H9 (cell line): ENCODE data around the gene PITRM1. TPM values are rescaled to one million over a fixed set of nuclear protein-coding genes. Genes with fewer than 3 reads are reported as not detected.

Source experiments
- DNase-seq: peaks from one replicate; pipeline ENCODE4 v3.0.0-alpha.2; 2017
- H2AFZ ChIP-seq: one replicate; pipeline ENCODE4 v1.6.1; 2013; ENCODE audit warnings: mild to moderate bottlenecking, low read length, control low read depth, moderate library complexity
- H2AK5ac ChIP-seq: 2 replicates; pipeline ENCODE4 v1.6.1; 2013; ENCODE audit warnings: low read length, control low read depth, mixed read lengths; ENCODE audit not compliant: insufficient read length
- H2BK120ac ChIP-seq: one replicate; pipeline ENCODE4 v1.6.1; 2013; ENCODE audit warnings: low read depth, mild to moderate bottlenecking, low read length, control low read depth, inconsistent platforms; ENCODE audit not compliant: poor library complexity, severe bottlenecking
- H2BK12ac ChIP-seq: 2 replicates; pipeline ENCODE4 v1.6.1; 2013; ENCODE audit warnings: low read length, control low read depth, mixed read lengths, low read depth; ENCODE audit not compliant: insufficient read length
- H2BK15ac ChIP-seq: 2 replicates; pipeline ENCODE4 v1.6.1; 2013; ENCODE audit warnings: low read depth, low read length, control low read depth
- H2BK20ac ChIP-seq: one replicate; pipeline ENCODE4 v1.6.1; 2013; ENCODE audit warnings: low read depth, mild to moderate bottlenecking, low read length, control low read depth, inconsistent platforms; ENCODE audit not compliant: poor library complexity, severe bottlenecking
- H2BK5ac ChIP-seq: 2 replicates; pipeline ENCODE4 v1.6.1; 2013; ENCODE audit warnings: low read length, control low read depth, mixed read lengths; ENCODE audit not compliant: insufficient read length
- H3K14ac ChIP-seq: 2 replicates; pipeline ENCODE4 v1.6.1; 2013; ENCODE audit warnings: low read length, control low read depth; ENCODE audit not compliant: insufficient read depth
- H3K18ac ChIP-seq: 2 replicates; pipeline ENCODE4 v1.6.1; 2013; ENCODE audit warnings: low read depth, mild to moderate bottlenecking, mixed read lengths, low read length, control low read depth; ENCODE audit not compliant: insufficient read length
- H3K23ac ChIP-seq: 2 replicates; pipeline ENCODE4 v1.6.1; 2013; ENCODE audit warnings: low read length, control low read depth, mixed read lengths, low read depth; ENCODE audit not compliant: insufficient read length
- H3K23me2 ChIP-seq: 2 replicates; pipeline ENCODE4 v1.6.1; 2013; ENCODE audit warnings: low read depth, mild to moderate bottlenecking, mixed read lengths, low read length, control low read depth; ENCODE audit not compliant: insufficient read length, poor library complexity, severe bottlenecking
- H3K27ac ChIP-seq: 2 replicates; pipeline ENCODE4 v1.5.1; 2013; ENCODE audit warnings: low read length, control low read depth, mixed read lengths, low read depth; ENCODE audit not compliant: insufficient read length
- H3K27me3 ChIP-seq: 2 replicates; pipeline ENCODE4 v1.6.1; 2013; ENCODE audit warnings: low read length, control low read depth, inconsistent platforms; ENCODE audit not compliant: insufficient read depth
- H3K4ac ChIP-seq: 2 replicates; pipeline ENCODE4 v1.6.1; 2013; ENCODE audit warnings: low read depth, mild to moderate bottlenecking, control low read depth, inconsistent platforms, low read length, moderate library complexity
- H3K4me1 ChIP-seq: 2 replicates; pipeline ENCODE4 v1.6.1; 2013; ENCODE audit warnings: low read length, control low read depth, inconsistent platforms; ENCODE audit not compliant: insufficient read depth
- H3K4me2 ChIP-seq: 2 replicates; pipeline ENCODE4 v1.6.1; 2013; ENCODE audit warnings: low read length, control low read depth, mixed read lengths; ENCODE audit not compliant: insufficient read length, insufficient read depth
- H3K56ac ChIP-seq: 2 replicates; pipeline ENCODE4 v1.6.1; 2013; ENCODE audit warnings: low read depth, mild to moderate bottlenecking, mixed read lengths, low read length, control low read depth; ENCODE audit not compliant: insufficient read length
- H3K79me1 ChIP-seq: 2 replicates; pipeline ENCODE4 v1.6.1; 2013; ENCODE audit warnings: low read depth, mild to moderate bottlenecking, moderate library complexity, low read length, control low read depth, inconsistent platforms; ENCODE audit not compliant: insufficient read depth, poor library complexity, severe bottlenecking
- H3K79me2 ChIP-seq: 2 replicates; pipeline ENCODE4 v1.6.1; 2013; ENCODE audit warnings: low read length, control low read depth, inconsistent platforms; ENCODE audit not compliant: insufficient read depth
- H3K9ac ChIP-seq: 2 replicates; pipeline ENCODE4 v1.6.1; 2013; ENCODE audit warnings: low read length, control low read depth, mixed read lengths; ENCODE audit not compliant: insufficient read length; ENCODE audit errors: extremely low read depth
- H3K9me3 ChIP-seq: one replicate; pipeline ENCODE4 v1.6.1; 2013; ENCODE audit warnings: low read depth, low read length, inconsistent platforms; ENCODE audit not compliant: control insufficient read depth
- H3T11ph ChIP-seq: one replicate; pipeline ENCODE4 v1.6.1; 2013; ENCODE audit warnings: mild to moderate bottlenecking, low read length, control low read depth, inconsistent platforms
- H4K20me1 ChIP-seq: one replicate; pipeline ENCODE4 v1.6.1; 2013; ENCODE audit not compliant: control insufficient read depth, insufficient read length, insufficient read depth
- H4K5ac ChIP-seq: 2 replicates; pipeline ENCODE4 v1.6.1; 2013; ENCODE audit warnings: low read depth, mild to moderate bottlenecking, mixed read lengths, low read length, control low read depth; ENCODE audit not compliant: insufficient read length
- H4K8ac ChIP-seq: replicated peaks from 2 replicates; pipeline ENCODE4 v1.6.1; 2013; ENCODE audit warnings: low read length, control low read depth, mixed read lengths, low read depth; ENCODE audit not compliant: insufficient read length
- H4K91ac ChIP-seq: 2 replicates; pipeline ENCODE4 v1.6.1; 2013; ENCODE audit warnings: low read depth, mild to moderate bottlenecking, moderate library complexity, mixed read lengths, low read length, control low read depth; ENCODE audit not compliant: insufficient read length
- H3K27ac Mint-ChIP-seq, 3 experiments: 2 replicates in 2 of 3; 3 replicates in 1 of 3; pipeline ENCODE4 v1.8.0; 2020 to 2021; ENCODE audit warnings: mixed read lengths in 3 of 3, mild to moderate bottlenecking in 1 of 3, moderate library complexity in 1 of 3
- H3K27me3 Mint-ChIP-seq: 2 replicates; pipeline ENCODE4 v1.8.0; 2021; ENCODE audit warnings: low read depth, mild to moderate bottlenecking, moderate library complexity, mixed read lengths
- H3K36me3 Mint-ChIP-seq, 3 experiments: 2 replicates in 2 of 3; 3 replicates in 1 of 3; pipeline ENCODE4 v1.8.0; 2020 to 2021; ENCODE audit warnings: low read depth in 3 of 3, mixed read lengths in 3 of 3; ENCODE audit not compliant: insufficient read depth in 1 of 3
- H3K4me1 Mint-ChIP-seq, 2 experiments: 2 replicates each; pipeline ENCODE4 v1.8.0; 2020; ENCODE audit warnings: mixed read lengths in 2 of 2
- H3K4me3 Mint-ChIP-seq, 2 experiments: 2 replicates in 1 of 2; 3 replicates in 1 of 2; pipeline ENCODE4 v1.8.0; 2020 to 2021; ENCODE audit warnings: mild to moderate bottlenecking in 2 of 2, mixed read lengths in 2 of 2, moderate library complexity in 1 of 2
- H3K9me3 Mint-ChIP-seq, 2 experiments: 2 replicates in 1 of 2; 3 replicates in 1 of 2; pipeline ENCODE4 v1.8.0; 2020; ENCODE audit warnings: mild to moderate bottlenecking in 2 of 2, mixed read lengths in 2 of 2, moderate library complexity in 1 of 2
- WGBS: extraction: QIAGEN DNeasy Blood & Tissue Kit; methylation state at CpG from one replicate; pipeline ENCODE4 v1.1.7; 2013; ENCODE audit warnings: missing lambda C conversion rate, low lambda C conversion rate, mixed read lengths; ENCODE audit not compliant: insufficient read length; ENCODE audit errors: extremely low coverage; 5-methylcytosine and 5-hydroxymethylcytosine counted together
- total RNA-seq: library from RNA; stranded (reverse); gene quantifications from 2 replicates; pipeline ENCODE4 v1.2.1, GENCODE V29; 2021
- TF ChIP-seq, protein P1 (sequence below): fragments of 200-600 bp; sonication (generic); conservative IDR thresholded peaks from 3 replicates; pipeline ENCODE4 v1.8.0; 2021; ENCODE audit warnings: antibody characterized with exemption, mild to moderate bottlenecking

PITRM1 gene
- total RNA-seq, 1 experiment from 2014 or later: 27.8 TPM

- peaks cover 33 to 53% (median 48%) of the 10 kb centered on the region in 3 experiments for H3K36me3 Mint-ChIP-seq
- no peaks in the 10 kb centered on the region for H3K9me3 Mint-ChIP-seq
- no peak overlapping the region for H3K23ac ChIP-seq
- H3K14ac ChIP-seq: no peak overlapping the region
- no peaks in the 10 kb centered on the region for H3K23me2 ChIP-seq
- H3K9ac ChIP-seq: no peak overlapping the region
- H2BK120ac ChIP-seq: no peak overlapping the region
- H3K27me3 Mint-ChIP-seq: no peaks in the 10 kb centered on the region; the same call in 1 of the 2 replicates
- DNase-seq: no peak
- H4K8ac ChIP-seq: no peak overlapping the region
- H3K9me3 ChIP-seq: no peaks in the 10 kb centered on the region
- no peak overlapping the region for H2AFZ ChIP-seq
- no CpG with 5 or more reads among the region's 11 CpGs for WGBS
- no peak overlapping the region for H4K5ac ChIP-seq
- H3K27ac Mint-ChIP-seq: no peak overlapping the region
- H3K4me2 ChIP-seq: no peak overlapping the region
- no peak overlapping the region for H3K18ac ChIP-seq
- peaks cover 5% of the 10 kb centered on the region; the same call in 1 of the 2 replicates for H3K4me1 ChIP-seq
- H3K27me3 ChIP-seq: no peaks in the 10 kb centered on the region
- no peak overlapping the region for H2BK20ac ChIP-seq
- no peak overlapping the region for H2BK12ac ChIP-seq
- no peak overlapping the region for H3K56ac ChIP-seq
- no peak overlapping the region for H3K4me3 Mint-ChIP-seq
- peaks cover 27 to 42% of the 10 kb centered on the region in 2 experiments for H3K4me1 Mint-ChIP-seq
- no peak overlapping the region for H4K91ac ChIP-seq
- H3K79me2 ChIP-seq: peaks cover 3% of the 10 kb centered on the region; the same call in 1 of the 2 replicates
- no peak overlapping the region for H3T11ph ChIP-seq
- H3K4ac ChIP-seq: no peak overlapping the region
- no peak overlapping the region for H2AK5ac ChIP-seq
- H4K20me1 ChIP-seq: no peaks in the 10 kb centered on the region
- peaks cover 5% of the 10 kb centered on the region for H3K79me1 ChIP-seq
- TF ChIP-seq, protein P1, sequence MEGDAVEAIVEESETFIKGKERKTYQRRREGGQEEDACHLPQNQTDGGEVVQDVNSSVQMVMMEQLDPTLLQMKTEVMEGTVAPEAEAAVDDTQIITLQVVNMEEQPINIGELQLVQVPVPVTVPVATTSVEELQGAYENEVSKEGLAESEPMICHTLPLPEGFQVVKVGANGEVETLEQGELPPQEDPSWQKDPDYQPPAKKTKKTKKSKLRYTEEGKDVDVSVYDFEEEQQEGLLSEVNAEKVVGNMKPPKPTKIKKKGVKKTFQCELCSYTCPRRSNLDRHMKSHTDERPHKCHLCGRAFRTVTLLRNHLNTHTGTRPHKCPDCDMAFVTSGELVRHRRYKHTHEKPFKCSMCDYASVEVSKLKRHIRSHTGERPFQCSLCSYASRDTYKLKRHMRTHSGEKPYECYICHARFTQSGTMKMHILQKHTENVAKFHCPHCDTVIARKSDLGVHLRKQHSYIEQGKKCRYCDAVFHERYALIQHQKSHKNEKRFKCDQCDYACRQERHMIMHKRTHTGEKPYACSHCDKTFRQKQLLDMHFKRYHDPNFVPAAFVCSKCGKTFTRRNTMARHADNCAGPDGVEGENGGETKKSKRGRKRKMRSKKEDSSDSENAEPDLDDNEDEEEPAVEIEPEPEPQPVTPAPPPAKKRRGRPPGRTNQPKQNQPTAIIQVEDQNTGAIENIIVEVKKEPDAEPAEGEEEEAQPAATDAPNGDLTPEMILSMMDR: no peak
- no peak overlapping the region for H2BK15ac ChIP-seq
- no peak overlapping the region for H3K27ac ChIP-seq
- no peak overlapping the region for H2BK5ac ChIP-seq
Measured at GRCh38 chr10:3098689-3099088, 73.9 kb downstream of the PITRM1 start.
